HK-2 (cell line): ENCODE results near the gene SIN3A.
"Not testable (repeated sequence)": the region's sequence is repeated elsewhere in the genome, so short reads cannot be mapped to it uniquely, and the experiment has no call there.

Source experiments
- DNase-seq: peaks from one replicate; pipeline ENCODE4 v3.0.0-alpha.2; 2018; ENCODE audit not compliant: unreplicated experiment

Gene SIN3A

DNA sequence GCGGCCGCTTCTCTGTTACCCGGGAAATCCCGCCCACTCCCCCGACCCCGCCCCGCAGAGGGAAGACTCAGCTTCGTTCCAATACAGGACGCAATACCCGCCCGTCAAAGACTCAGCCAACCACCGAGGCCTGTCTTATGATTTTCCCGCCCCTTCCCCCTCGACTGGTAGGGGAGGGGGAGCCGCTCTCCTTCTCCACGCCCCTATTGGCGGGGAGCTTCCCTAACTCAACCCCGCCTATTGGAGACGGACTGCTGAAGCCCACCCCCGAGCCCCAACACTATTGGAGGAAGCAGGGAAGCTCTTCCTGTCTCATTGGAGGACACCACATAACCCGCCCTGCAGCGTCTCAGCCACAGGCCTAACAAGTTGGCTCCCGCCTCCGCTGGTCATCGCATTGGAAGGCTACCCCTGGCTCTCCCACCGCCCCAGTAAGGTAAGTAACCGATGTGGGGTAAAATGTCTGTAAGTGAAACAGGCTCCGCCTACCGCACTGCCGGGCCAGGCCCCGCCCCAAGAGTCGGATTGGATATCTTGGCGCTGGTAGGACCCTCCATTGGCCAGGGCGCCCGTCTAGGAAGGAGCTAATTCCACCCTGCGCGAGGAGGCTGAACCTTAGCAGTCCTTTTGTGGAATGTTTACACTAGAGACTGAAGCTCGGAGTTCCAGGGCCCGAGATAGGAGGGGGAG is at the start of gene SIN3A:
Gene SIN3A (minus strand): TSS at position 17 of the 690 bp plus-strand sequence. CDS start 21,315 bp downstream, outside the sequence.
- DNase-seq = peak; percentile 95

DNA sequence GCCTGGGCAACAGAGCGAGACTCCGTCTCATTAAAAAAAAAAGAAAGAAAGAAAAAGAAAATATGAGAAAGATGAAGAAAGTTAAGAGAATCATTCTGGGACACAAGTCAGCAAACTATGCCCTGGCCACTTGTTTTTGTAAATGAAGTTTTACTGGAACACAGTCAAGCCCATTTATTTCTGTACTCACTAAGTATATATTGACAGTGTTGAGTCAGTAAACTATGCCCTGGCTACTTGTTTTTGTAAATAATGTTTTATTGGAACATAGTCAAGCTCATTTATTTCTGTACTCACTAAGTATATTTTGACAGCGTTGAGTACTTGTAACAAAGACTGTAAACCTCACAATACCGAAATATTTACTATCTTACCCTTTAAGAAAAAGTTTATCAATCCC is 42.2 kb upstream of the SIN3A start:
- DNase-seq = no peak

DNA sequence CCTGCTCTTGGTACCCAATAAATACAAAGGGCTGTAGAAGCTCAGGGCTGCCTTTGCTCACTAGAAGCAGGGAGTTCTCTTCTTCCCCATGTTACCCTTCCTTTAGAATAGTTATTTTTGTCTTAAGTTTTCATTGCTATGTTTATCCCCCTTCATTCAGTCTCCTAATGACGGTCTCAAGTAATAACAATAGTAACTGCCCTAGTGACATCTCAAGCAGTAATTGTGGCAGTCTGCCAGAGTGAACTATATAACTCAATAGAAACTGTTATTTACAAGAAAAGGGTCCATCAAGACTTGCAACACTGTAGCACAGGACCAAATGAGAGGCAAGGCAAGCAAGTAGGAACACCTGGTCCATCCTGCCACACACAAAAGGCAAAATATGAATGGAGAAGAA is 32.5 kb upstream of the SIN3A start:
- no peak for DNase-seq

DNA sequence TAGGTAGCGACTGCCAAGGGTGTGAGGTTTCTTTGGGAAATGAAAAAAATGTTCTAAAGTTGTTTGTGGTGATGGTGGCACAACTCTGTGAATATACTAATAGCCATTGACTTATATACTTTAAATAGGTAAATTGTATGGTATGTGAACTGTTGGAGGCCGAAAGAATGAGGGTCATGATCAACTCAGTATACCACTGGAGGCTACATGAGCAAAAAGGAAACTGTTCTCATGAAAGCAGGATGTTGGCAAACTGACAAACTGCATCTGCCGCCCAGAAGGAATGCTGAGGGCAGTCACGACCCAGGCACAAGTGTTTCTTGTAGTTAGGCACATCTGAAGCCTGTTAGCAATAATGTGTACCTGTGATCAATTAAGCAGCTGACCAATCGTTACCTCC is 32.1 kb upstream of the SIN3A start:
- not testable (repeated sequence) for DNase-seq

DNA sequence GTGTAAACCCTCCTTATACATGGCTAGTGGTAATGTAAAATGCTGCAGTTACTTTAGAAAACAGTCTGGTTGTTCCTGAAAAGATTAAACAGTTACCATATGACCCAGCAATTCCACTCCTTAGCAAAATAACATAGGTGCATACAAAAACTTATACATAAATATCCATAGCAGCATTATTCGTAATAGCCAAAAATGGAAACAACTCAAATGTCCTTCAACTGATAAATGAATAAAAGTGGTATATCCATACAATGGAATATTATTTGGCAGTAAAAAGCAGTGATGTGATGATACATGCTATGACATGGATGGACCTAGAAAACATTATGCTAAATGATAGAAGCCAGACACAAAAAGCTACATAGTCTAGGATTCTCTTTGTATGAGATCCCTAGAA is 31.6 kb upstream of the SIN3A start:
- no peak for DNase-seq

DNA sequence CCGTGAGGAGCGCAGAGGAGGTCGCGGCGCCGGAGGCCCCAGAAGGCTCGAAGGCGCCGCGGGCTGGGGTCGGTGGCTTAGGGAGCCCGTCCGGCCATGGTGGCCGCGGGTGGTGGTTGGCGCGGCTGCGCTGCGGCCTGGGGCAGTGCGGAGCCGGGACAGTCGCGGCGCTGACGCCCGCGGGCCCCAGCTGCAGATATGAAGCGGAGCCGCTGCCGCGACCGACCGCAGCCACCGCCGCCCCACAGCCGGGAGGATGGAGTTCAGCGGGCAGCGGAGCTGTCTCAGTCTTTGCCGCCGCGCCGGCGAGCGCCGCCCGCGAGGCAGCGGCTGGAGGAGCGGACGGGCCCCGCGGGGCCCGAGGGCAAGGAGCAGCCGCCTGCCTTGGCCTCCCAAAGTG is 29.0 kb upstream of the SIN3A start:
- DNase-seq = not testable (repeated sequence)

DNA sequence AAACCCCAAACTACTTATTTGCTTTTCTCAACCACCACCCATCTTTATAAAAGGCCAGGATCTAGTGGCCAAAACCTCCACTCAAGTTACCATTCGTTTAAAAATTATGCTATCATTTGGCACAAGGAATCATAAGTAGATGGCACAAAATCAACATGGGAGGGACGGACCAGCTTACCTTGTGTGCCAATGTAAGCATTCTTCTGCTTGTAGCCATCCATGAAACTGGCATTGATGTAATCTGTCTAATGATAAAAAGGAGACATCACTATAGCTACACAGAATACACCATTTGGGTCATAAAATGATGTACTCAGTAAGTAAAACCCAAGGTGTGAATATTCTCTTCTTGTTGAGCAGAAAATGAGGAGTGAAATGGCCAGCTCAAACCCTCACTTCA is 28.2 kb upstream of the SIN3A start:
- DNase-seq = no peak

DNA sequence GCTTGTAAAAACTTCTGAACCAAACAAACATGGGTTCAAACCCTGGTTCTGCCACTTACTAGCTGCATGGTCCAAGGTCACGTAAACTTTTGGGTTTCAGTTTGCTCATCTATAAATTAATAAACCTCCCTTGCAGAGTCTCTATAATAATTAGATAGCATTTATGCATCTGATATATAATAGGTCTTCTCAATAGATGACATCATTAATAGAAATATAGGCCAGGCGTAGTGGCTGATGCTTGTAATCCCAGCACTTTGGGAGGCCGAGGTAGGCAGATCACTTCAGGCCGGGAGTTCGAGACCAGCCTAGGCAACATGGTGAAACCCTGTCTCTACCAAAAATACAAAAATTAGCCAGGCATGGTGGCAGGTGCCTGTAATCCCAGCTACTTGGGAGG is 25.6 kb upstream of the SIN3A start:
- DNase-seq = not testable (repeated sequence)

DNA sequence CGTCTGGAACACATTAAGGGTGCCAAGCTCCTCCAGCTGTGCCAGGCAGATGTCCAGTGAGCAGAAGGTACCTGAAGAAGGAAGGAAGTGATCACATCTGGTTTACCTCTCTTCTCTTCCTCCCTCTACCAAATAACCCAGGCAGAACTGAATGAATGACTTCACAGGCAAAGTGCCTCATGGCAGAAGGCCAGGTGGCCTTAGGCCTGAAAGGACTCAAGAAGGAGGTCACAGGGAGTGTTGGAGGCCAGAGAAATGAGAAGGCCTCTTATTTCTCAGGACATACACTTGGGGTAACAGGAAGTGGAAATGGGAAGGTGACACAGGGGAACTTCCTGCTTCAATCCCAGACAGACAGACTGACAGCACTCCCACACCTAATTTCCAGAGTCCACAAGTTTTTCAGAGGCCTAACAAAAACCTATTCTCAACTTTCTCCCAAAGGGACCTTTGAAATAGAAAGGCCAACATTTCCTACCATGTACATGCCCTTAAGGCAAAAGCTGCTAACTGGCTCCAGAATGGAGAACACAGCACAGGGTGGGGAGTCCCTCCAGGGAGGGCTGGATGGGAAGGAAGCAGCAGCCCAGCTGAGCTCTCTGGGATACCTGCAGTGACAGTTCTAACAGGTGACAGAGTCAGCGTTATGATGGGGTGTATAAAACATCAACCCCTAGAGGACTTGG is 17.6 kb upstream of the SIN3A start:
- no peak for DNase-seq

DNA sequence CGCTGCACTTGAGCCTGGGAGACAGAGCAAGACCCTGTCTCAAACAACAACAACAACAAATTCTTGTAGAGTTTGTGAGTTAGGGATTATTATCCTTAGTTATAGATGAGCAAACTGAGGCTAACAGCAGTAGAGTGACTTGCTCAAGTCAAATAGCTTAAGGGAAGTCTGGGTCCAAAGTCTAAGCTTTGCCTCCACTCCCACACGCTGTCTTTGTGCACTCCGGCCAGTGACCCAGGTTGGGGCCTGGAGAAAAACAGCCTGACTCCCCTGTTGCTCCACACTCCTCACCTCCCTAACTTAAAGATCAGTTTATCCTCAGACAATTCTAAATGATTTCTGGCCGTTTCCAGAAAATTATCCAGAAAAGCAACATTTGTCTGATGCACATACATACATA is 9.2 kb upstream of the SIN3A start:
- no peak for DNase-seq

DNA sequence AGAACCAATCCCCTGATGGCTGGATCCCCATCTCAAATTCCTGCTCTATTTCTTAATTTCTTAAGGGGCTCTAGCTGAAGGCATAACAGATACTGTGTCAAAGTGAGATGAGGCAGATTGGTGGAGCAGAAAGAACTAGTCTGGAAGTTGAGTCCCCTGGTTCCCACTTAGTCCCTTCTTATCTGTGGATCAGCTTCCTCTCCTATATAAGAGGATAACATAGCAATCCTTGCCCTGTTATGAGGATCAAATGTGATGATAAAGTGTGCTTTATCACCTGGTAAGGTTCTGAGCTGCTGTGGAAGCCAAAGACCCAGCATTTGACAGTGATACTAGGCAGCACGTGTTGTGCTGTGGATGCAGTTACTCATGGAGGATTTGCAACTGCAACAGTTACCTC is 8.1 kb upstream of the SIN3A start:
- DNase-seq = no peak

DNA sequence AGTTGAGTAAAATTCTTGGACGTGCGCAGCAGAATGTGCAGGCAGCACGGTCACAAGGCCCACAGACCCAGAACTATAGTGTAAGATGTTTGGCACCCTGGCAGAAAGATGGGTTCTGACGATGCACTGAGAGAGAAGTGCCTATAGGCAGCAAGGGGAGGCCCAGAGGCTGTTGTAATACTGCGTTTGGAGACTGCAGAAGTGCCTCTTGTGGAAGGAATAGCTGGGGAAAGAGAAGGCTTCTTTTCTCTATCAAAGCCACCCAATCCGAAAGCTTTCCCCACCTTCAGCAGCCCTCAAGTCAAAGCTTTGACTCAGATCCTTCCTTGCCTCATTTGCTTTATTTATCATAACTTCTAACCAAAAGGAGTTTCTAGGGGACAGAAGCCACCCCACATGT is 5.2 kb upstream of the SIN3A start:
- DNase-seq = no peak

DNA sequence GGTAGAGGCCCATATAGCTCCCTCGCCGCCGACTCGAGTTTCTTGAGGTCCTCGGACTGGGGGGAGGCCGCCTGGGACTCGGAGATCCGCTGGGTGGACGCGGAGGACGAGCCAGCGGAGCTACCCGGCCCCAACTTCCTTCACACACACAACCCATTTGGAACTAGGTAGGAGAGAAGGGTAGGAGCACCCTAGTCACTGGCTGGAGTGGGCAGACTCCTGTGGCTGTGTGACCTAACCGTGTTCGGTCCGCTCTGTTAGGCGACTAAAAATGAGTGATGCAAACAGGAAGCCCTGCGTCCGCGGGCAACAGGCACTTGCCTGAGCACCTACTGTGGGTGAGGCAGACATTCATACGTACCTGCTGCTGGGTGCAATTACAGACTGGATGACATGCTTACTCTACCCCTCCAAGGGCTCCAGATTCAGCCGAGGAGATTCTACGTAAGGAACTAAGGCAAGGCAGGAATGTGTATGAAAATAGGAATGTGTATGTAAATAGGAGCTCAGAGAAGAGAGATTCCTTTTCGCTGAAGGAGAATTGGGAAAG is 4.6 kb upstream of the SIN3A start:
- peak; percentile 51 for DNase-seq

DNA sequence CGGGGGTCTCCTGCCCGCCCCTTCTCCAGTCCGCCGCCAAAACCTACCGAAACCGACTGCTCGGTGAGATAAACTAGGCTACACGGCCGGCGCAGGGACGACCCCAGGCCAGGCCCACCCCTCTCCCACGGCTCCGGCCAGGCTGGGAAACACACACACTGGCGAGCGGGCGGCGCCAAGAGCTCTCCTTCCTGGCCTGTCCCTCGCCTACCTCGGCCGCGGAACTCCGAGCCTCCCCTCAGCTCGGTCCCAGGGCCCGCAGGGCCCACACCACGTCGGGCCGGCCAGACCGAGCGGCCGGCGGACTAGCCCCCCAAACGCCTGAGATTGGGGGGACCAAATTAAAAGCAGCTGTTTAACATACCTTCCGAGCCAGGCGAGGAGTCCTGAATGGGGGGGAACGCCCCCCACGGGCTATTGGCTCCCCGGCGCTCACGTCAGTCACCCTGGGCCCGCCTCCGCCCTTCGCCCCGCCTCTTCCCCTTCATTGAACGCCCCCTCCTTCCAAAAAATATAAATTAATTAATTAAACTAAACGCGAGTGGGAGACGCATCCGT is 4.0 kb upstream of the SIN3A start:
- DNase-seq = peak; percentile 72

DNA sequence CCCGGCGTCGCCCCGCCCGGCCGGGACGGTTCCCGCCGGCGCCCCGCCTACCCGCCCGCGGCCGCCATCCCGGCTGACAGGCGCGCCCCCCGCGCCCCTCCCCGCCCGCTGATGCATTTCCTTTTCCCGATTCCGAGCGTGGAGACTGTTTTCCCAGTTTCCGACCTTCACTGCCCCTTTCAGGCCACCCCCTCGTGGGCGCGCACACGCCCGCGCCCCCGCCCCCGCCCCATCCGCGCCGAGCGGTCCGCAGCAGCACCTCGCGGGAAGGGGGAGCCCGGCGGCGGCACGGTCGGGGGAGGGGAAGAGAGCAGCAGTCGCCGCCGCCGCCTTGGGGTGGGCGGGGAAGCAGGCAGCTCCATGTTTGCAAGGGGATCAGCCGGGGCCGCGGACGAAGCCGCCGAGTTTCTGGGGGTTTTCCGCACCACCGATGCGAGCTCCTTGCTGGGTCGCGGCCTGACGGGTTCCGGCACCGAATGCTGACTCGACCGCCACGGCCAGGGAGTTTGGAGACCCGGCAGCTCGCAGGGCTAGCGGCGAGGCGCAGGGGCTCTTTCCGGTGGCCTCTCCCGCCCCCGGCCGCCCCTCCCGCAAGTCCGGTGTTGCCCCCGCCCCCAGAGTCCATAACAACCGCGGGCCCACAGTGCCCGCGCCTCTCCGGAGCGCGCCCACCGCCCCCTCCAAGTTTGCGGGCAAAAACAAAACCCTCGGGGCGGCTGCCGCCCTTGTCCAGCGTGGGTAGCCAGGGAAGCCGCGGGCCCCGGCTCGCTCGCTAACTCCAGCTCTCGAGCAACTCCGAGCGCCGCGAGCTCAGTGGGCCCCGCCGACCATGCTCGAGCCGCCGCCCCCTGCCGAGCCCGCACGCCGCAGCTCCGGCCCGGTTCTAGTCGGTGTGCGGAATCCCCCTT is 3.2 kb upstream of the SIN3A start:
- no peak for DNase-seq

DNA sequence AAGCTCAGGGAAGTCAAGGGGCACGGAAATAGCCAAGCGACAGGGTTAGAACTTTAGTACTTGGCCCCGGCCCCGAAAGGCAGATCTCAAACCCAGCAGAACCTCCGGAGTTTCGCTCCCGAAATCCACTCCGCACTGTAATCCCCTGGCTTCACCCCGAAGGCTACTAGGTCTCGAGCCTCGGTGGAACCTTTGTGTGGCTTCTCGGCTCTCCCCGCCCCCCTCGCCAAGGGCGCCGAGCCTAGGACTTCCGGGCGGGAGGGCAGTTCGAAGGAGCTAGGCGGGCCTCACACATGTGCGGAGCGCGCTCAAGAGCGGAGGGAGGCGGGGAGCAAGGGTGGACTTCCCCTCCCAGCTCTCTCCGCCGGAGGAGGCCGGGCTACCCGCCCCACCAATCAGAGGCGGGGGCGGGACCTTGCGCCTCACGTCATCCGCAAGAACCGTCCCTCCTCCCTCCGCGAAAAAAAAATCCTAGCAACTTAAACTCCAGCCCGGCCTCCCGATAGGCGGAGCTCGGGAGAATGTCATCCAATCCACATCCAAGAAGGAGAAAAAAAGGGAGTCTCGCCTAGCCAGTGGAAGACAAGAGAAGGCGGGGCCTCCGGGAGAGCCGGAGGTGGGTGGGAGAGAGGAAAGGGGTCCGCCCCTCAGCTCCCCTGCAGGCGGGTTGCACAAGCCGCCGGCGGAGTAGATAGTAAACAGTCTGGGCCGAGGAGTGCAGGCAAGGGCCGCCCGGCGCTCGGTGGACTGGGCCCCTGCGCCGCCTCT is 2.4 kb upstream of the SIN3A start:
- DNase-seq = peak; percentile 92

DNA sequence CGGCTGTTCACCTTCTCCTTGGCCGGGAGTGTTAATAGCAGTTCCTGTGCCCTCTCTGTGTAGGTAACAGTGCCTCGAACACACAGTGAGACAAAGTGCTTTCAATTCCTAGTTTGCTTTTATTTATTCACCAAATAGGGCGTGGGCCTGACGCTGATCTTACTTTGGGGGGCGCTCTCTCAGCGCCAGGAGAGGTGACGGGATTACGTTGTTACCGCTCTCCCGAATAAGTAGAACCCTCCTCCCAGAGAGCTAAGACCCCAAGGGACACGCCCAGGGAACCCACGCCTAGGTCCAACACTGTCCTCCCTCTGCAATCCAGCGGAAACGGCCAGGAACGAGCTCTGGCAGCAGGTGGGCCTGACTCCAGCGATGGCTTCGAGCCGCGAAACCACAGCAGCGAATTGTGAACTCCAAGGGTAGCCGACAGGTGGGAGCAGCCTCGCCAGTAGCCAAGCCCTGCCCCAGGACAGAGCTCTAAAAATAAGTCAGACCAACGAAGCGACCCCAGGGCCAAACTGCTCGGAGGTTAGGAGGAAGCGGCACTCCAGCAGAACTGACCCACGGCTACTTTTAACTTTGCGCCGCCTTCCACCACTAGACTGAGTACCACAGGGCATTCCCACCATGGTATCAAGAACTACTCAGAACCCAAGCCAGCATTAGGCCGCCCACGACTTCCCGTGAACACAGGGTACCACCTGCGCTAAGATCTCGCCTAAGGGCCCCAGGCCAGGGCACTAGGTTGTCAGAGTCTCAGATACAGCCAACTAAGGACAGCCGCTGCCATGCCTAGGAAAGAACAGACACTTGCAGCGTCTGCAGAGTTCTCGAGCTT is 1.6 kb upstream of the SIN3A start:
- peak; percentile 52 for DNase-seq

DNA sequence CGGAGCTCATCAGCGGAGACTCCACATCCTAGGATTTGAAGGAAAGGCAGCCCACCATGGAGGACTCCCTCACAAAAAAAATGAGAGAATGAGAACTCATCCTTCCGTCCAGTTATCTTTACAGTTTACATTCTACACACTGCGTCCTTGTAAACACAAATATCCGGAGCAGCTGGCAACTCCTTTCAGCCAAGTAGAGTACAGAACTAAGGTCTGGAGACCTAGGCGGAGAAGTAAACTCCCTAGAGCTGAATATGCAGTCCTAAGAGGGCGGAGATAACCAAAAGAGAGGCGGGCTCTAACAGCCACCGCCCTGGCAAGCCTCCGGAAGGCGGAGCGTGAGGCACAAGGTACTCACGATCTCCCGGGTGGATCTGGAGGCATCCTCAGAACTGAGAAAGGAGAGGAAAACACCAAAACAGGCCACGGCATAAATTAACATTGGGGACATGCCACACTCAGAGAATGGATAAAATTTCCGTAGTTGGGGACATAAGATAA is 924 bp upstream of the SIN3A start:
- DNase-seq = peak; percentile 71

DNA sequence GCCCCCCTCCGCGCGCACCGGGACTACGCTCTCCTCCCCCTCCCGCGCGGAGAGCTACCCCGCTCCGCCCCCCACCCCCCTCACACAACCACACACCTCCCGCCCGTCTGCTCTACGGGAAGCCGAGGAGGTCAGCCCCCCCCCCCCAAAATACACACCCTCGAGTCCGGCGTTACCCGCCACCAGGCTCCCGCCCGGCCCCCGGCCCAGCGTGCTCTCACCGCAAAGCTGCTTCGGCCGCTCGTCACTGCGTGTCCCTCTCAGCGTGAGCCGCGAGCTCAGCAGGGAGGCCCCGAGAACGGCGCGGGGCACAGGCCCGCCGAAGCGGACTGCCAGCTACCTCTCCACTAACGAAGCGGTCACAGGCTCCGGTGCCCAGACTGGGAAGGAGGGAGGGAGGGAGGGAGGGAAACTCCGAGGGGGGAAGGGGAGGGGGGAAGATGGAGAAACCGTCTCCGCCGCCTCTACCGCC is 252 bp downstream of the SIN3A start:
- no peak for DNase-seq
